Kidney (tissue), 14 donors: ENCODE results near the gene PRND. TPM values are rescaled to one million over a fixed set of nuclear protein-coding genes. Genes with fewer than 3 reads are reported as not detected.
"Not testable (repeated sequence)": the region's sequence is repeated elsewhere in the genome, so short reads cannot be mapped to it uniquely, and the experiment has no call there.

Source experiments
- DNase-seq, 5 donors: peaks; one replicate each; pipeline ENCODE4 v3.0.0-alpha.2; 2013 to 2020
- FAIRE-seq: peaks from 2 replicates; lab custom pipeline; 2012; peaks lifted over from hg19 to GRCh38; lab: Jason Lieb, UNC
- H3K27ac ChIP-seq, 2 donors: one replicate each; pipeline ENCODE4 v1.7.0; 2013; ENCODE audit warnings: low read depth in 2 of 2, low read length in 2 of 2, inconsistent platforms in 1 of 2
- H3K27me3 ChIP-seq: one replicate; pipeline ENCODE4 v1.7.1; 2013; ENCODE audit warnings: low read length, inconsistent platforms; ENCODE audit not compliant: control insufficient read depth, insufficient read depth
- H3K36me3 ChIP-seq, 3 donors: one replicate each; pipeline versions ENCODE4 v1.7.0 to v1.7.1; 2013; ENCODE audit warnings: low read length in 3 of 3, control low read depth in 1 of 3, inconsistent platforms in 1 of 3; ENCODE audit not compliant: insufficient read depth in 3 of 3, control insufficient read depth in 2 of 3
- H3K4me1 ChIP-seq, 3 donors: one replicate each; pipeline versions ENCODE4 v1.7.0 to v1.7.1; 2013; ENCODE audit warnings: low read length in 3 of 3, inconsistent platforms in 1 of 3, low read depth in 1 of 3; ENCODE audit not compliant: control insufficient read depth in 2 of 3, insufficient read depth in 2 of 3
- H3K4me3 ChIP-seq, 3 donors: one replicate each; pipeline versions ENCODE4 v1.7.0 to v1.8.1; 2013; ENCODE audit warnings: low read length in 3 of 3, control low read depth in 1 of 3, inconsistent platforms in 1 of 3
- H3K9ac ChIP-seq, 3 donors: one replicate each; pipeline versions ENCODE4 v1.7.0 to v1.7.1; 2013; ENCODE audit warnings: low read length in 3 of 3, control low read depth in 1 of 3, inconsistent platforms in 1 of 3
- H3K9me3 ChIP-seq, 3 donors: one replicate each; pipeline versions ENCODE4 v1.7.0 to v1.7.1; 2013; ENCODE audit warnings: low read length in 3 of 3, control low read depth in 1 of 3, inconsistent platforms in 1 of 3; ENCODE audit not compliant: control insufficient read depth in 2 of 3, insufficient read depth in 1 of 3
- intact Hi-C: fragments of 100-400 bp; cut with DNase I; formaldehyde crosslinking; loops from one replicate; pipeline ENCODE4 v1.11.1; 2022
- polyA plus RNA-seq: library from polyadenylated mRNA; stranded (reverse); fragments of 350-450 nt; fragmentation: Illumina TruSeq; extraction: RNeasy Lipid Tissue Mini Kit (QIAGEN cat#74804); gene quantifications from one replicate; pipeline ENCODE4 v1.2.3, GENCODE V29; 2014; ENCODE audit warnings: low read depth, low replicate concordance; ENCODE audit not compliant: insufficient read depth
- total RNA-seq: library from RNA; stranded (reverse); fragmentation: NEBNext Ultra II Directional; extraction: Animal tissue kit (Norgen Biotek cat#: 25700); gene quantifications from one replicate; pipeline ENCODE4 v1.2.1, GENCODE V29; 2021
- TF ChIP-seq, protein P1 (sequence below): IDR thresholded peaks from 3 replicates; pipeline ENCODE4 v1.5.1; 2012; ENCODE audit warnings: mild to moderate bottlenecking, moderate library complexity, borderline replicate concordance; ENCODE audit not compliant: insufficient read depth; ENCODE audit errors: extremely low read depth
- donor health status: control.
- donor health status: control.
- donor health status: control.
- donor health status: control.
- donor health status: control.
- donor health status: DM: yes; HTN: yes; CAD: no.
- donor health status: Normal renal cell carcinoma (clear cell type).

PRND gene
- total and polyA plus RNA-seq, 2 donors from 2014 or later: not detected

DNA sequence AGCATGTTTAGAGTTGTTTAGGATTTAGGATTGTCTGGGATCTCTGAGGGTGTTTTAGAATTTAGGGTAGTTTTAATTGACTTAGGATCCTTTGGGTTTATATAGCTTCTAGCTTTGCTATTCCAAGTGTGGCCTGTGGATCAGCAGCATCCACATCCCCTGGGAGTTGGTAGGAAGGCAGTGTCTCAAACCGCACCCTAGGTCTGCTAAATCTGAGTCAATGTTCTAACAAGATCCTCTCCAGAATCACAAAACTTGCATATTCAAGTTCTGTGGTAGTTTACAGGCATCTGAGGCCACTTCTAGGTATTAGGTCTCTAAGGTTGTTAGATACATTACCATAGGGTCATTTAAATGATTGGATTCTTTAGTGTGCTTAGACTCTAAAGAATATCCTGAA is 48.3 kb downstream of the PRND start:
- Histone ChIP-seq H3K9me3 (peaks cover 0 to 9% (median 2%) of the 10 kb centered on the region in 3 donors), H3K27ac (no peak overlapping the region), H3K4me3 (no peak overlapping the region), H3K4me1 (no peaks in the 10 kb centered on the region), H3K27me3 (no peaks in the 10 kb centered on the region), H3K36me3 (no peaks in the 10 kb centered on the region), H3K9ac (no peak overlapping the region)
- TF ChIP-seq, protein P1, sequence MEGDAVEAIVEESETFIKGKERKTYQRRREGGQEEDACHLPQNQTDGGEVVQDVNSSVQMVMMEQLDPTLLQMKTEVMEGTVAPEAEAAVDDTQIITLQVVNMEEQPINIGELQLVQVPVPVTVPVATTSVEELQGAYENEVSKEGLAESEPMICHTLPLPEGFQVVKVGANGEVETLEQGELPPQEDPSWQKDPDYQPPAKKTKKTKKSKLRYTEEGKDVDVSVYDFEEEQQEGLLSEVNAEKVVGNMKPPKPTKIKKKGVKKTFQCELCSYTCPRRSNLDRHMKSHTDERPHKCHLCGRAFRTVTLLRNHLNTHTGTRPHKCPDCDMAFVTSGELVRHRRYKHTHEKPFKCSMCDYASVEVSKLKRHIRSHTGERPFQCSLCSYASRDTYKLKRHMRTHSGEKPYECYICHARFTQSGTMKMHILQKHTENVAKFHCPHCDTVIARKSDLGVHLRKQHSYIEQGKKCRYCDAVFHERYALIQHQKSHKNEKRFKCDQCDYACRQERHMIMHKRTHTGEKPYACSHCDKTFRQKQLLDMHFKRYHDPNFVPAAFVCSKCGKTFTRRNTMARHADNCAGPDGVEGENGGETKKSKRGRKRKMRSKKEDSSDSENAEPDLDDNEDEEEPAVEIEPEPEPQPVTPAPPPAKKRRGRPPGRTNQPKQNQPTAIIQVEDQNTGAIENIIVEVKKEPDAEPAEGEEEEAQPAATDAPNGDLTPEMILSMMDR: no peak
- no peak for DNase-seq
- FAIRE-seq: no peak
- intact Hi-C loops: no loop called here

DNA sequence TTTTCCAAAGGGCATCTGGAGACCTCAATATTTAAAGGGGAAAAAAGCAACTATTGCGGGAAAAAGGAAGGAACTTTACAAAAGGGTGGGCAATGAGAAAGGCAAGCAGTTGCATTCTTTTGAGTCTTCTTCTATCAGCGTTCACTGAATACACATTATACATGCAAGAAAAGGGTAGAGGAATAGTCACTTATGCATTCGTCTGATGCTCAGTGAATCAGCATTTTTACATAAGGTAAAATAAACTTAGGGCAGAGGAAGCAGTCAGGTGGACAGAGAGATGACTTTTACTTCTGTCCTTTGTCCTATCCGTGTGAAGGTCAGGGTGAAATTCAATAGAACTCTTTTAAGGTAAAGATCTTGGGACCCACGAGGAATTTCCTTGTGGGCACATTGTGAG is 49.3 kb downstream of the PRND start:
- H3K36me3 ChIP-seq: no peaks in the 10 kb centered on the region
- FAIRE-seq: no peak
- intact Hi-C loops: no loop called here
- TF ChIP-seq, protein P1: no peak
- H3K9me3 ChIP-seq: peaks cover 0 to 9% (median 2%) of the 10 kb centered on the region in 3 donors
- no peaks in the 10 kb centered on the region for H3K4me1 ChIP-seq
- H3K9ac ChIP-seq: no peak overlapping the region
- no peaks in the 10 kb centered on the region for H3K27me3 ChIP-seq
- H3K4me3 ChIP-seq: no peak overlapping the region
- no peak overlapping the region for H3K27ac ChIP-seq
- no peak for DNase-seq

DNA sequence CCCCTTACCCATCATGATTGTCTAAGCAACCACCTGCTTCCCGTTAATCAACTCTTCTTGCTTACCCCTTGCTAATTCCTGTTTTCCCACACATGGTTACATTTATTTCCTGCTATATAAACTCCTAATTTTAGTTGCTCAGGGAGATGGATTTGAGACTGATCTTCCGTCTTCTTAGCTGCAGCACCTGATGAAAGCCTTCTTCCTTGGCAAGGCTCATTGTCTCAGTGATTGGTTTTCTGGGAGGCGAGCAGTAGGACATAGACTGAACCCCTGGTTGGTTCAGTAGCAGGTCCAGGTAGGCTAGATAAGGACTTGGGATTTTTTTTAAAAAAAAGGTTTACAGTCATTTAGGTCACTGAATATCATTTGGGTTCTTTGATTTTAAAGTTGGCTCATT is 50.4 kb downstream of the PRND start:
- H3K9me3 ChIP-seq: peaks cover 0 to 9% (median 2%) of the 10 kb centered on the region in 3 donors
- H3K27ac ChIP-seq: no peak overlapping the region
- TF ChIP-seq, protein P1: no peak
- no peak overlapping the region for H3K9ac ChIP-seq
- no peaks in the 10 kb centered on the region for H3K36me3 ChIP-seq
- no peak for DNase-seq
- no peak for FAIRE-seq
- no peaks in the 10 kb centered on the region for H3K4me1 ChIP-seq
- no peak overlapping the region for H3K4me3 ChIP-seq
- no peaks in the 10 kb centered on the region for H3K27me3 ChIP-seq
- intact Hi-C loops: no loop called here

DNA sequence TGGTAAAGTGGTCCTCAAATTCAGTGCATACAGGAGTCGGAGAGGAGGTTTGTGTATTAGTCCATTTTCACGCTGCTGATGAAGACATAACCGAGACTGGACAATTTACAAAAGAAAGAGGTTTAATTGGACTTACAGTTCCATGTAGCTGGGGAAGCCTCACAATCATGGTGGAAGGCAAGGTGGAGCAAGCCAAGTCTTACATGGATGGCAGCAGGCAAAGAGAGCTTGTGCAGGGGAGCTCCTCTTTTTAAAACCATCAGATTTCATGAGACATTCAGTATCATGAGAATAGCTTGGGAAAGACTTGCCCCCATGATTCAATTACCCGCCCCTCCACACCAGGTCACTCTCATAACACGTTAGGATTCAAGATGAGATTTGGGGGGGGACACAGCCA is 51.3 kb downstream of the PRND start:
- H3K9me3 ChIP-seq, H3K27ac ChIP-seq, H3K4me3 ChIP-seq, DNase-seq, intact Hi-C loops, H3K36me3 ChIP-seq, H3K27me3 ChIP-seq, FAIRE-seq, H3K4me1 ChIP-seq, H3K9ac ChIP-seq: not testable (repeated sequence)
